ENCODE measurements around the gene ACTG2.

- TF ChIP-seq POLR2A (IDR thresholded peaks at IDR 0.05) (no peak), CTCF (IDR thresholded peaks at IDR 0.05) (no peak), EP300 (IDR thresholded peaks at IDR 0.05) (no peak), POLR2AphosphoS5 (IDR thresholded peaks at IDR 0.05) (no peak)
Measured at GRCh38 chr2:73939419-73939818, 46.6 kb downstream of the ACTG2 start.
